Fibroblast of lung (primary cell): ENCODE measurements around the gene GPS1. TPM values are rescaled to one million over a fixed set of nuclear protein-coding genes. Genes with fewer than 3 reads are reported as not detected.

Experiments
- DNase-seq, 2 donors: peaks; one replicate each; pipeline versions ENCODE4 v3.0.0 to v3.0.0-alpha.2; 2010; ENCODE audit warnings: low read depth in 2 of 2
- H2AFZ ChIP-seq: 2 replicates; pipeline ENCODE4 v1.5.1; 2012; ENCODE audit warnings: low read length, control low read depth, inconsistent platforms
- H3K27ac ChIP-seq: 2 replicates; pipeline ENCODE4 v1.5.1; 2011; ENCODE audit warnings: low read length, control low read depth; ENCODE audit not compliant: insufficient read depth
- H3K27me3 ChIP-seq: 2 replicates; pipeline ENCODE4 v1.5.1; 2011; ENCODE audit warnings: mild to moderate bottlenecking, low read length; ENCODE audit not compliant: control insufficient read depth, insufficient read depth
- H3K36me3 ChIP-seq: 2 replicates; pipeline ENCODE4 v1.5.1; 2011; ENCODE audit warnings: low read length; ENCODE audit not compliant: control insufficient read depth, insufficient read depth
- H3K4me1 ChIP-seq: 2 replicates; pipeline ENCODE4 v1.5.1; 2011; ENCODE audit warnings: low read length; ENCODE audit not compliant: control insufficient read depth, insufficient read depth; ENCODE audit errors: extremely low read depth
- H3K4me2 ChIP-seq: 2 replicates; pipeline ENCODE4 v1.5.1; 2011; ENCODE audit warnings: low read length, control low read depth; ENCODE audit not compliant: insufficient read depth; ENCODE audit errors: extremely low read depth
- H3K4me3 ChIP-seq, 4 experiments: fragments of 200-600 bp in 1 of 4; sonication (generic) in 1 of 4; replicated peaks in 1 of 4; 2 replicates each; pipeline ENCODE4 v1.5.1; 2011 to 2016; ENCODE audit warnings: low read length in 4 of 4, low read depth in 3 of 4, mild to moderate bottlenecking in 3 of 4, control low read depth in 2 of 4, inconsistent platforms in 1 of 4, mixed read lengths in 1 of 4; ENCODE audit not compliant: insufficient read depth in 1 of 4; ENCODE audit errors: control extremely low read depth in 1 of 4
- H3K79me2 ChIP-seq: 2 replicates; pipeline ENCODE4 v1.5.1; 2012; ENCODE audit warnings: mild to moderate bottlenecking, low read length, inconsistent platforms; ENCODE audit not compliant: control insufficient read depth, insufficient read depth
- H3K9ac ChIP-seq: 2 replicates; pipeline ENCODE4 v1.5.1; 2011; ENCODE audit warnings: mild to moderate bottlenecking, low read length, control low read depth; ENCODE audit not compliant: insufficient read depth
- H3K9me3 ChIP-seq: 2 replicates; pipeline ENCODE4 v1.5.1; 2012; ENCODE audit warnings: low read depth, low read length; ENCODE audit not compliant: control insufficient read depth, insufficient read depth
- H4K20me1 ChIP-seq: 2 replicates; pipeline ENCODE4 v1.5.1; 2011; ENCODE audit warnings: low read length; ENCODE audit not compliant: control insufficient read depth, insufficient read depth; ENCODE audit errors: extremely low read depth
- CTCF ChIP-seq, 2 donors: IDR thresholded peaks in 1 of 2; conservative IDR thresholded peaks in 1 of 2; 1 replicate in 1 of 2; 2 replicates in 1 of 2; pipeline ENCODE4 v1.5.1; 2011 to 2012; ENCODE audit warnings: low read length in 2 of 2, control low read depth in 1 of 2, inconsistent platforms in 1 of 2, low read depth in 1 of 2, mild to moderate bottlenecking in 1 of 2
- EZH2 ChIP-seq: IDR thresholded peaks from 2 replicates; pipeline ENCODE4 v1.5.1; 2012; ENCODE audit warnings: low read length, control low read depth, mild to moderate bottlenecking; ENCODE audit errors: missing control alignments
- polyA plus RNA-seq, 2 donors: library from polyadenylated mRNA; depleted of rRNA in 1 of 2; stranded (reverse) in 1 of 2; unstranded in 1 of 2; fragments of >200 nt; gene quantifications; 2 replicates each; pipeline ENCODE4 v1.2.1, GENCODE V29; 2011 to 2012; ENCODE audit warnings: missing spikeins in 1 of 2
- total RNA-seq: library from RNA; depleted of rRNA; stranded (reverse); fragments of >200 nt; gene quantifications from 2 replicates; pipeline ENCODE4 v1.2.1, GENCODE V29; 2014

GPS1 gene
- total and polyA plus RNA-seq, 2 donors (not counting 1 experiment from before 2014, with no cell fraction given) = 53.3 to 76.6 TPM

DNA sequence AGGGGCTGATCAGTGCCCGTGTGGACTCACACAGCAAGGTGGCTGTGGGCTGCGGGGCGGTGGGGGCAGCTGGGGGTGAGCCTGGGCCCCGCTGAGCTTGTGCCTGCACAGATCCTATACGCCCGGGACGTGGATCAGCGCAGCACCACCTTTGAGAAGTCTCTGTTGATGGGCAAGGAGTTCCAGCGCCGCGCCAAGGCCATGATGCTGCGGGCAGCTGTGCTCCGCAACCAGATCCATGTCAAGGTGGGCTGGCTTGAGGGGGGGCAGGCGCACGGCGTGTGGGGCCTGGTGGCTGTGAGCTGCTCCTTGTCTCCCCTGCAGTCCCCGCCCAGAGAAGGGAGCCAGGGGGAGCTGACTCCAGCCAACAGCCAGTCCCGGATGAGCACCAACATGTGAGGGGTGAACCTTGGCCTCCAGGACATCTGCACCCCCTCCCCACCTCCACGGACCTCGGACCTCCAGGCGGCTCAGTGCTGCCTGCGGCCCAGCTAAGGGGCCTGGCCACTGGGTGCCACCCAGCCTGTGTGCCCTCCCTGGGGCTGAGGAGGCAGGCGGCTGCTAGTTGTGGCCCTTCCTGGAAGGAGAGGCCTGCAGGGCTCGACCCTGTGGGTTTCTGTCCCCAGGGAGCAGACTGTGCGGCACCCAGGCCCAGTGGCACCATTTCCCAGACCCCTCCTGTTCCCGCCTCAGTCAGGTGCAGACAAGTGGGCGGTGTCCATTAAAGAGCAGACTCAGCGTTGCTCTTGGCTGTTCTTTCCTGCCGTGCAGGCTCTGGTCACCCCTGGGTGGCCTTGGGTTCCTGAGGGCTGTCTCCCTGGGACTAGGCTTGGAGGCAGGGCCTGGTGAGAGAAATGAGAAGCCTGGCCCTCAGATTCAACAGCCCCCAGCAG is 5.3 kb downstream of the GPS1 start:
- H3K4me1 ChIP-seq = peaks cover 3% of the 10 kb centered on the region
- peaks cover 58% of the 10 kb centered on the region for H3K36me3 ChIP-seq
- no peak overlapping the region for H3K4me2 ChIP-seq
- H3K27ac ChIP-seq = no peak overlapping the region
- H2AFZ ChIP-seq = no peak overlapping the region
- H3K27me3 ChIP-seq = no peaks in the 10 kb centered on the region
- no peak overlapping the region for H3K9ac ChIP-seq
- H4K20me1 ChIP-seq = no peaks in the 10 kb centered on the region
- TF ChIP-seq CTCF (conservative IDR thresholded peaks at IDR 0.05 in 1 of 2, IDR thresholded peaks at IDR 0.05 in 1 of 2; ENCODE audit: low read depth in 1 of 2, low read length in 2 of 2) = no peak
- TF ChIP-seq EZH2 = no peak
- no peak overlapping the region for H3K4me3 ChIP-seq
- DNase-seq = no peak
- no peaks in the 10 kb centered on the region for H3K9me3 ChIP-seq
- peaks cover 19% of the 10 kb centered on the region for H3K79me2 ChIP-seq

DNA sequence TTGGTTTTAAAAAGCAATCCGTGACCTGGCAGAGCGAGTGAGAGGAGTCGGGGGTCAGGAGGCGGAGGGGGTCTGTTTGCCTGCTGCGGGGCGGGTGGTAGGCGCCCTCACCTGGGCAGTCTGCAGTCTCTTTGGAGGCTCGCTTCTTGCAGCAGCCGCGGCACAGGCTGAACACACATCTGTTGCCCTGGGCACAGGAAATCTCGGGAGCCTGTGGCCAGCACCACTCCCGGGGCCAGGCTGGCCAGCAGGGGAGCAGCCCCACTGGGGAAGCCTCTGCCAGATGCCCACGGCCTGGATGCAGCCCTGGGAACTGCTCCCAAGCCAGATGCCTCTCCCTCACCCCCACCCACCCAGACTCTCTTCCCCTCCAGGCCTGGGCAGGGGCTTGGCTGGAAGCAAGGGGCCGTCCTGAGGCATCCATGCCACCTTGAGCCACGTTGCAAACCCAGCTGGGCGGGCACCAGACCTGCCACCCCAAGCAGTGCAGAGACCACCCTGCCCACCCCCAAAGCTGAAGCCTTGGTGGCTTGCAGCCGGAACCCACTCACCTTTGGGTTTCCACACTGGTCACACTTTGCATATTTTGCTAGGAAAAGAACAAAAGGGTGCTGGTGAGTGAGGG is 6.6 kb downstream of the GPS1 start:
- TF ChIP-seq CTCF (conservative IDR thresholded peaks at IDR 0.05 in 1 of 2, IDR thresholded peaks at IDR 0.05 in 1 of 2; ENCODE audit: low read depth in 1 of 2, low read length in 2 of 2) (no peak), EZH2 (no peak)
- no peak overlapping the region for H3K4me3 ChIP-seq
- no peak overlapping the region for H2AFZ ChIP-seq
- peaks cover 62% of the 10 kb centered on the region for H3K36me3 ChIP-seq
- no peaks in the 10 kb centered on the region for H3K27me3 ChIP-seq
- H3K79me2 ChIP-seq = peaks cover 6% of the 10 kb centered on the region
- H3K9ac ChIP-seq = no peak overlapping the region
- no peaks in the 10 kb centered on the region for H4K20me1 ChIP-seq
- H3K27ac ChIP-seq = no peak overlapping the region
- H3K4me1 ChIP-seq = no peaks in the 10 kb centered on the region
- DNase-seq = no peak
- no peak overlapping the region for H3K4me2 ChIP-seq
- H3K9me3 ChIP-seq = no peaks in the 10 kb centered on the region

DNA sequence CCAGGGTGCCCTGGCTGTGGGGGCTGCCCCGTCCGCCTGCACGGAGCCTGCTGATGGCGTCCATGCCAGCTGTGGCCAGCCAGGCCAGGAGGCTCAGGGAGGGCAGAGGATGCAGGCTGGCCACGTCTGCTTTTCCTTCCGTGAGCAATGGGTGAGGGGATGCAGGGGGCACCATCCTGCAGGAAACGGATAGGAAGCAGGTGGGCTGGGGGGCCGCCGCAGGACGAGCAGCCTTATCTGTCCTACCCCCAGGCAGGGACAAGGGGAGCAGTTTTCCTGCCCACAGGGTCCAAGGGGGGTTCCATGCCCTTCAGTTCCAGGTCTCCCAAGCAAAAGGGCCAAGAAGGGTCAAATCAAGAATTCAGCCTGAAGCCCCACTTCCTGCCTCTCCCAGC is 7.2 kb downstream of the GPS1 start:
- no peak overlapping the region for H3K4me2 ChIP-seq
- H3K4me1 ChIP-seq = no peaks in the 10 kb centered on the region
- H2AFZ ChIP-seq = no peak overlapping the region
- DNase-seq = no peak
- H3K9ac ChIP-seq = no peak overlapping the region
- peaks cover 61% of the 10 kb centered on the region for H3K36me3 ChIP-seq
- no peaks in the 10 kb centered on the region for H3K27me3 ChIP-seq
- H3K79me2 ChIP-seq = peaks cover under 1% of the 10 kb centered on the region
- H3K9me3 ChIP-seq = no peaks in the 10 kb centered on the region
- no peaks in the 10 kb centered on the region for H4K20me1 ChIP-seq
- TF ChIP-seq CTCF (conservative IDR thresholded peaks at IDR 0.05 in 1 of 2, IDR thresholded peaks at IDR 0.05 in 1 of 2; ENCODE audit: low read depth in 1 of 2, low read length in 2 of 2) (no peak), EZH2 (no peak)
- no peak overlapping the region for H3K4me3 ChIP-seq
- H3K27ac ChIP-seq = no peak overlapping the region
